Panc1 (cell line): ENCODE measurements around the gene CYS1. TPM values are rescaled to one million over a fixed set of nuclear protein-coding genes. Genes with fewer than 3 reads are reported as not detected.
A peak's percentile ranks its signal among the peaks of the same experiment; 100 is the strongest.

Experiments used
- ATAC-seq: fragments of 200-7000 bp; cut with Tn5 transposase; 2 replicates; pipeline ENCODE4 v1.9.1; 2020; ENCODE audit warnings: mild to moderate bottlenecking, moderate library complexity
- BruUV-seq: library from RNA; stranded (reverse); fragments of 400-500 nt; replicated peaks from 2 replicates; lab custom pipeline; 2021; lab: Mats Ljungman, UMichigan
- CTCF ChIA-PET: fragments of 300-600 bp; sonication (Branson Sonifier 250); formaldehyde crosslinking; loops from one replicate; lab custom pipeline; 2022; ENCODE audit warnings: antibody characterized with exemption; lab: Charles Lee
- POLR2A ChIA-PET: fragments of 300-600 bp; sonication (Branson Sonifier 250); formaldehyde crosslinking; loops from one replicate; lab custom pipeline; 2022; ENCODE audit warnings: antibody characterized with exemption; lab: Charles Lee
- DNase-seq: peaks from one replicate; pipeline ENCODE4 v3.0.0-alpha.2; 2010; ENCODE audit warnings: low read depth, low spot score
- H3K27ac ChIP-seq: 2 replicates; pipeline ENCODE4 v1.5.1; 2011; ENCODE audit warnings: mild to moderate bottlenecking, low read length, inconsistent platforms
- H3K27me3 ChIP-seq: fragments of 200-500 bp; sonication (Bioruptor generic); 2 replicates; pipeline ENCODE4 v1.6.0; 2014; ENCODE audit warnings: low read length, inconsistent platforms; ENCODE audit not compliant: control insufficient read depth, insufficient read depth
- H3K36me3 ChIP-seq: fragments of 200-500 bp; sonication (Bioruptor generic); 2 replicates; pipeline ENCODE4 v1.5.1; 2014; ENCODE audit warnings: inconsistent platforms, mild to moderate bottlenecking, low read length, moderate library complexity; ENCODE audit not compliant: control insufficient read depth, insufficient read depth
- H3K4me1 ChIP-seq: 2 replicates; pipeline ENCODE4 v1.5.1; 2011; ENCODE audit warnings: inconsistent platforms, mild to moderate bottlenecking, low read length, moderate library complexity; ENCODE audit not compliant: control insufficient read depth, insufficient read depth
- H3K4me3 ChIP-seq, 2 experiments: 2 replicates each; pipeline ENCODE4 v1.5.1; 2011 to 2012; ENCODE audit warnings: low read depth in 2 of 2, low read length in 2 of 2, mild to moderate bottlenecking in 2 of 2, inconsistent platforms in 1 of 2, moderate library complexity in 1 of 2
- H3K9me3 ChIP-seq: fragments of 200-500 bp; sonication (Bioruptor generic); 2 replicates; pipeline ENCODE4 v1.5.1; 2014; ENCODE audit warnings: low read depth, mild to moderate bottlenecking, inconsistent platforms, low read length, moderate library complexity; ENCODE audit not compliant: control insufficient read depth, insufficient read depth
- POLR2AphosphoS5 ChIP-seq: IDR thresholded peaks from 2 replicates; pipeline ENCODE4 v1.6.1; 2012; ENCODE audit warnings: mild to moderate bottlenecking, low read depth, low read length, moderate library complexity
- SIN3A ChIP-seq: IDR thresholded peaks from 2 replicates; pipeline ENCODE4 v1.6.1; 2012; ENCODE audit warnings: low read depth, mild to moderate bottlenecking, low read length, moderate library complexity, borderline replicate concordance; ENCODE audit not compliant: insufficient read depth
- TCF7L2 ChIP-seq: IDR thresholded peaks from 2 replicates; pipeline ENCODE4 v1.6.1; 2011; ENCODE audit warnings: mild to moderate bottlenecking, low read depth, low read length, inconsistent platforms
- in situ Hi-C: cut with HindIII; loops from 2 replicates; pipeline ENCODE4 v1.10.0; 2016; ENCODE audit warnings: low sequenced_read_pairs, low pct_unique_long_range_greater_than_20kb
- intact Hi-C: fragments of 100-400 bp; cut with micrococcal nuclease; formaldehyde crosslinking; loops from one replicate; pipeline ENCODE4 v1.10.0; 2022; ENCODE audit not compliant: unreplicated experiment
- total RNA-seq: library from RNA; stranded (reverse); gene quantifications from one replicate; pipeline ENCODE4 v1.2.1, GENCODE V29; 2021; ENCODE audit not compliant: unreplicated experiment
- TF ChIP-seq, protein P1 (sequence below): fragments of 450-650 bp; IDR thresholded peaks from 2 replicates; pipeline ENCODE4 v1.5.1; 2017; ENCODE audit warnings: mild to moderate bottlenecking
- TF ChIP-seq, protein P2 (sequence below), 2 experiments: IDR thresholded peaks; 2 replicates each; pipeline ENCODE4 v1.6.1; 2011 to 2012; ENCODE audit warnings: low read depth in 2 of 2, control low read depth in 1 of 2, low read length in 1 of 2, mild to moderate bottlenecking in 1 of 2, moderate library complexity in 1 of 2; ENCODE audit not compliant: insufficient read depth in 1 of 2

Gene CYS1
- total RNA-seq, 1 experiment from 2014 or later = 20.4 TPM

DNA sequence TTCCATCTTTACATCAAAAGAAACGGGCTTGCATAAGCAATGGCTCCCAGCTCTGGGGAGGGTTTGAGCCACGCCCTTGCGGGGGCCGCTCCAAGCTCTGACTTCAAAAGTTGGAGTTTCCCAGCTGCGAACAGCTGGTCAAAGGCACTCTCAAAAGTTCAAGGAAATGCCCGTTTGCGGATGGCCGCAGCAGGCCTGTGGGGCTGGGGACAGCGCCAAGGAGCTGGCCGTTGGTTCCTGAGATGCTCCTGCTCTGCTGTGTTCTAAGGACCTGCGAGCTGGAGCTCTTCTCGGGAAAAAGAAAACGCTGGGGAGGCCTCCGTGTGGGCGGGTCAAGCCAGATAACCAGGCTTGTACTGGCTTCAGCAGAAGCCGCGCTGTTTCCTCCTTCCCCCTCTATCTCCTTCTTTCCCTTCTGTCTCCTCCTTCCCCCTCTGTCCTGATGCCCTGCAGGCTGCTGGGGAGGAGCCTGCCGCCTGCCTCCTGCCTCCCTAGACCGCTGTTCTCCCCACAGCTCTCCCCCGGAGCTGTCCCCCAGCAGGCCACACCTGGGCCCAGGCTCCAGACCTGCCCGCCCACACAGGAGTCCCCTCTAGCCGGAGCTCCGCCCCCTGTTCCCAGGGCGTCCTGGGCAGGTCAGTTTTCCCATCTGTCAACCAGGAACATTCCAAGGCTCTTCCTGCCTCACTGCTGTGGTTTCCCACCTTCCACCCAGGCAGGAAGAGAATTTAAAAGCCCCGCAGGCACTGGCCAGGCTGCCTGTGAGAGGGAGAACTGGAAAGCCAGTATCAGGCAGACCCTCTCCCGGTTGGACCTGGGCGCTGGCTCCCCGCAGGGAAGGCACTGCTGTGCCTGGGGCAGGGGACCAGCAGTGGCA is 22.7 kb downstream of the CYS1 start:
- DNase-seq = no peak
- POLR2A ChIA-PET = interaction anchor here (0.6 kb wide), 1 partner anchor 284 kb away, joined by 3 read pairs; no protein-coding TSS in a partner anchor
- no peaks in the 10 kb centered on the region for H3K27me3 ChIP-seq
- no peaks in the 10 kb centered on the region for H3K9me3 ChIP-seq
- peaks cover 12% of the 10 kb centered on the region for H3K36me3 ChIP-seq
- H3K27ac ChIP-seq = peak overlapping the region; percentile 75
- intact Hi-C loops (no loop called here), in situ Hi-C loops (no loop called here)
- TF ChIP-seq TCF7L2 (peak; percentile 67), SIN3A (no peak), POLR2AphosphoS5 (peak; percentile 57)
- TF ChIP-seq, protein P1, sequence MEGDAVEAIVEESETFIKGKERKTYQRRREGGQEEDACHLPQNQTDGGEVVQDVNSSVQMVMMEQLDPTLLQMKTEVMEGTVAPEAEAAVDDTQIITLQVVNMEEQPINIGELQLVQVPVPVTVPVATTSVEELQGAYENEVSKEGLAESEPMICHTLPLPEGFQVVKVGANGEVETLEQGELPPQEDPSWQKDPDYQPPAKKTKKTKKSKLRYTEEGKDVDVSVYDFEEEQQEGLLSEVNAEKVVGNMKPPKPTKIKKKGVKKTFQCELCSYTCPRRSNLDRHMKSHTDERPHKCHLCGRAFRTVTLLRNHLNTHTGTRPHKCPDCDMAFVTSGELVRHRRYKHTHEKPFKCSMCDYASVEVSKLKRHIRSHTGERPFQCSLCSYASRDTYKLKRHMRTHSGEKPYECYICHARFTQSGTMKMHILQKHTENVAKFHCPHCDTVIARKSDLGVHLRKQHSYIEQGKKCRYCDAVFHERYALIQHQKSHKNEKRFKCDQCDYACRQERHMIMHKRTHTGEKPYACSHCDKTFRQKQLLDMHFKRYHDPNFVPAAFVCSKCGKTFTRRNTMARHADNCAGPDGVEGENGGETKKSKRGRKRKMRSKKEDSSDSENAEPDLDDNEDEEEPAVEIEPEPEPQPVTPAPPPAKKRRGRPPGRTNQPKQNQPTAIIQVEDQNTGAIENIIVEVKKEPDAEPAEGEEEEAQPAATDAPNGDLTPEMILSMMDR = no peak
- TF ChIP-seq, protein P2, sequence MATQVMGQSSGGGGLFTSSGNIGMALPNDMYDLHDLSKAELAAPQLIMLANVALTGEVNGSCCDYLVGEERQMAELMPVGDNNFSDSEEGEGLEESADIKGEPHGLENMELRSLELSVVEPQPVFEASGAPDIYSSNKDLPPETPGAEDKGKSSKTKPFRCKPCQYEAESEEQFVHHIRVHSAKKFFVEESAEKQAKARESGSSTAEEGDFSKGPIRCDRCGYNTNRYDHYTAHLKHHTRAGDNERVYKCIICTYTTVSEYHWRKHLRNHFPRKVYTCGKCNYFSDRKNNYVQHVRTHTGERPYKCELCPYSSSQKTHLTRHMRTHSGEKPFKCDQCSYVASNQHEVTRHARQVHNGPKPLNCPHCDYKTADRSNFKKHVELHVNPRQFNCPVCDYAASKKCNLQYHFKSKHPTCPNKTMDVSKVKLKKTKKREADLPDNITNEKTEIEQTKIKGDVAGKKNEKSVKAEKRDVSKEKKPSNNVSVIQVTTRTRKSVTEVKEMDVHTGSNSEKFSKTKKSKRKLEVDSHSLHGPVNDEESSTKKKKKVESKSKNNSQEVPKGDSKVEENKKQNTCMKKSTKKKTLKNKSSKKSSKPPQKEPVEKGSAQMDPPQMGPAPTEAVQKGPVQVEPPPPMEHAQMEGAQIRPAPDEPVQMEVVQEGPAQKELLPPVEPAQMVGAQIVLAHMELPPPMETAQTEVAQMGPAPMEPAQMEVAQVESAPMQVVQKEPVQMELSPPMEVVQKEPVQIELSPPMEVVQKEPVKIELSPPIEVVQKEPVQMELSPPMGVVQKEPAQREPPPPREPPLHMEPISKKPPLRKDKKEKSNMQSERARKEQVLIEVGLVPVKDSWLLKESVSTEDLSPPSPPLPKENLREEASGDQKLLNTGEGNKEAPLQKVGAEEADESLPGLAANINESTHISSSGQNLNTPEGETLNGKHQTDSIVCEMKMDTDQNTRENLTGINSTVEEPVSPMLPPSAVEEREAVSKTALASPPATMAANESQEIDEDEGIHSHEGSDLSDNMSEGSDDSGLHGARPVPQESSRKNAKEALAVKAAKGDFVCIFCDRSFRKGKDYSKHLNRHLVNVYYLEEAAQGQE (IDR thresholded peaks at IDR 0.05; ENCODE audit: insufficient read depth in 1 of 2, low read depth in 2 of 2, low read length in 1 of 2) = no peak
- peaks cover 19% of the 10 kb centered on the region for H3K4me1 ChIP-seq
- CTCF ChIA-PET = interaction anchor here (0.6 to 2.1 kb wide), 3 partner anchors 15 to 221 kb away, joined by 3 to 10 read pairs (median 9); no protein-coding TSS in a partner anchor
- BruUV-seq = TSS peak; percentile 67
- ATAC-seq = peak; percentile 73
- H3K4me3 ChIP-seq = peak overlapping the region; percentile 29 to 44

DNA sequence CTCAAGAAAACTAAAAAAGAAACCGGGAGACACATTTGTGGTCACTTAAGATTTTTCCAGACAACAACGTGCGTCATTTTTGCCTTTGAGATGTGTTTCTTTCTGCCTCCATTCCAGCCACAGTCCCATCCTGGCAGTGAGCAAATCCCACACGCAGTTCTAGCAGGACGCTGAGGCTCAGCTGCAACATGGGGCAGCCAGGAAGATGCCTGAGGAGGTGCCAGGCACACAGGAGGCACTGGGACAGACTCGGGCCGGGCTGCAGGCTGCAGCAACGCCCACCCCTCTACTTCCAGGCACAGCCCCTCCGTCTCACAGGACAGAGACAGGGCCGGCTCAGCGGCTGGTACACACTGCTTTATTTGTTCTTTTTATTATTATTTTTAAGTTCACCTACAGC is 23.8 kb downstream of the CYS1 start:
- TF ChIP-seq SIN3A (no peak), TCF7L2 (no peak), POLR2AphosphoS5 (no peak)
- TF ChIP-seq, protein P1 = no peak
- TF ChIP-seq, protein P2 (IDR thresholded peaks at IDR 0.05; ENCODE audit: insufficient read depth in 1 of 2, low read depth in 2 of 2, low read length in 1 of 2) = no peak
- Histone ChIP-seq H3K36me3 (peaks cover 13% of the 10 kb centered on the region), H3K27me3 (no peaks in the 10 kb centered on the region), H3K9me3 (no peaks in the 10 kb centered on the region), H3K27ac (no peak overlapping the region), H3K4me1 (peaks cover 19% of the 10 kb centered on the region), H3K4me3 (no peak overlapping the region)
- DNase-seq (no peak), ATAC-seq (no peak)
- ChIA-PET CTCF (interaction anchor here (2.1 kb wide), 1 partner anchor 72 kb away, joined by 9 read pairs; no protein-coding TSS in a partner anchor), POLR2A (no interaction called here)
- intact Hi-C loops = no loop called here
- no TSS peak for BruUV-seq
- in situ Hi-C loops = no loop called here
